Measurements from ENCODE around the gene MYORG.
"Not testable (repeated sequence)": the region's sequence is repeated elsewhere in the genome, so short reads cannot be mapped to it uniquely, and the experiment has no call there.

MYORG gene

DNA sequence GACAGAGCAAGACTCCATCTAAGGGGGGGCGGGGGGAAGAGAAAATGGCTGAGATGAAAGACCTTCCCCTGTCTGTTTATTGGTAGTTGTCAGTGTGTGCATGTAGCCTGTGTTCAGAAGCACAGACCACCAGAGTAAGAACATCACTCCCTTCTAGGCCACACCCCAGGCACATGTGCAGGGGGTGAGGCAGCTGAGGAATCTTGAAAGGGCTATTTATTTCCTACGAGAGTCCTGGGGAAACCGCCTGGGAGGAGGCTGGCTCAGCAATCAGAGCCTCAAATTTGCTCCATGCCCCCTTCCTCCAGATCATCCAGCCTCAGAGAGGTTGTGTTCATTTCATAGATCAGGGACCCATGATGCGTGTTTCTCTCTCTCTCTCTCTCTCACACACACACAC lies 7.1 kb downstream of the MYORG start:
- H3K79me2 ChIP-seq (ENCODE audit: low read length), result no peaks in the 10 kb centered on the region
- H3K4me1 ChIP-seq (ENCODE audit: low read length), result no peaks in the 10 kb centered on the region
- H4K20me1 ChIP-seq (ENCODE audit: insufficient read depth, low read length), result no peaks in the 10 kb centered on the region

DNA sequence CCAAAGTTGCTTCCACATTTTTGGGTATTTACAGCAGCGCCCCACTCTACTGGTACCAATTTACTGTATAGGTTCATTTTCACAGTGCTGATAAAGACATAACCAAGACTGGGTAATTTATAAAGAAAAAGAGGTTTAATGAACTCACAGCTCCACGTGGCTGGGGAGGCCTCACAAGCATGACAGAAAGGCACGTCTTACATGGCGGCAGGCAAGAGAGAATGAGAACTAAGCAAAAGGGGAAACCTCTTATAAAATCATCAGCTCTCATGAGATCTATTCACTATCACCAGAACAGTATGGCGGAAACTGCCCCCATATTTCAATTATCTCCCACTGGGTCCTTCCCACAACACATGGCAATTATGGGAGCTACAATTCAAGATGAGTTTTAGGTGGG lies 7.9 kb downstream of the MYORG start:
- not testable (repeated sequence) for H3F3A ChIP-seq (ENCODE audit: insufficient read depth, low read length); H3K79me2 ChIP-seq (ENCODE audit: low read length); DNase-seq; H3K4me1 ChIP-seq (ENCODE audit: low read length); H3K27ac ChIP-seq (ENCODE audit: low read length); H2AFZ ChIP-seq (ENCODE audit: low read length); H3K27me3 ChIP-seq (replicated peaks; ENCODE audit: insufficient read depth, low read length); H3K36me3 ChIP-seq (replicated peaks; ENCODE audit: insufficient read depth, low read length); H3K9me2 ChIP-seq (replicated peaks; ENCODE audit: insufficient read depth, low read length); H3K4me2 ChIP-seq (ENCODE audit: low read depth, low read length); H3K9ac ChIP-seq (ENCODE audit: low read length); H3K9me3 ChIP-seq (replicated peaks; ENCODE audit: insufficient read depth, low read length); H4K20me1 ChIP-seq (ENCODE audit: insufficient read depth, low read length); H3K4me3 ChIP-seq (ENCODE audit: low read length)

More for the DNA sequence above, 7.1 kb downstream of the MYORG start:
- TF ChIP-seq CTCF (IDR thresholded peaks at IDR 0.05; ENCODE audit: low read length) (no peak), EZH2phosphoT487 (IDR thresholded peaks at IDR 0.05; ENCODE audit: low read length) (no peak), EZH2 (optimal IDR thresholded peaks at IDR 0.05; ENCODE audit: low read depth, low read length) (no peak)
- DNase-seq, result no peak
- Histone ChIP-seq H3K27ac (ENCODE audit: low read length) (no peak overlapping the region), H3K27me3 (replicated peaks; ENCODE audit: insufficient read depth, low read length) (no peaks in the 10 kb centered on the region), H3K4me2 (ENCODE audit: low read depth, low read length) (no peak overlapping the region), H3K9ac (ENCODE audit: low read length) (no peak overlapping the region), H2AFZ (ENCODE audit: low read length) (no peak overlapping the region), H3K4me3 (ENCODE audit: low read length) (no peak overlapping the region), H3F3A (ENCODE audit: insufficient read depth, low read length) (no peaks in the 10 kb centered on the region), H3K9me2 (replicated peaks; ENCODE audit: insufficient read depth, low read length) (no peaks in the 10 kb centered on the region), H3K36me3 (replicated peaks; ENCODE audit: insufficient read depth, low read length) (no peaks in the 10 kb centered on the region), H3K9me3 (replicated peaks; ENCODE audit: insufficient read depth, low read length) (no peaks in the 10 kb centered on the region)

DNA sequence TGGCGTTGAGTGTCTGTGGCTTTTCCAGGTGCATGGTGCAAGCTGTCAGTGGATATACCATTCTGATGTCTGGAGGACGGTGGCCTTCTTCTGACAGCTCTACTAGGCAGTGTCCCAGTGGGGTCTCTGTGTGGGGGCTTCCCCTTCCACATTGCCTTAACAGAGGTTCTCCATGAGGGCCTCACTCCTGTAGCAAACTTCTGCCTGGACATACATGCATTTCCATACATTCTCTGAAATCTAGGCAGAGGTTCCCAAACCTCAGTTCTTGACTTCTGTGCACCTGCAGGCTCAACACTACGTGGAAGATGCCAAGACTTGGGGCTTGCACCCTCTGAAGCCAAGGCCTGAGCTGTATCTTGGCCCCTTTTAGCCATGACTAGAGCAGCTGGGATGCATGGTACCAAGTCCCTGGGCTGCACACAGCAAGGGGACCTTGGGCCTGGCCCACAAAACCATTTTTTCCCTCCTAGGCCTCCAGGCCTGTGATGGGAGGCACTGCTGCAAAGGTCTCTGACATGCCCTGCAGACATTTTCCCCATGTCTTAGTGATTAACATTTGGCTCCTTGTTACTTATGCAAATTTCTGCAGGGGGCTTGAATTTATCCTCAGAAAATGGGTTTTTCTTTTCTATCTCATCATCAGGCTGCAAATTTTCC lies 8.8 kb downstream of the MYORG start:
- not testable (repeated sequence) for H3K36me3 ChIP-seq (replicated peaks; ENCODE audit: insufficient read depth, low read length); H3K9me3 ChIP-seq (replicated peaks; ENCODE audit: insufficient read depth, low read length); DNase-seq; H3K4me3 ChIP-seq (ENCODE audit: low read length); H3K27me3 ChIP-seq (replicated peaks; ENCODE audit: insufficient read depth, low read length); H3K79me2 ChIP-seq (ENCODE audit: low read length); H3F3A ChIP-seq (ENCODE audit: insufficient read depth, low read length); H2AFZ ChIP-seq (ENCODE audit: low read length); H3K27ac ChIP-seq (ENCODE audit: low read length); H3K4me1 ChIP-seq (ENCODE audit: low read length); H3K4me2 ChIP-seq (ENCODE audit: low read depth, low read length); H4K20me1 ChIP-seq (ENCODE audit: insufficient read depth, low read length); H3K9me2 ChIP-seq (replicated peaks; ENCODE audit: insufficient read depth, low read length); H3K9ac ChIP-seq (ENCODE audit: low read length)

- H3K9me3 ChIP-seq (replicated peaks; ENCODE audit: insufficient read depth, low read length), result no peaks in the 10 kb centered on the region
- no peak overlapping the region for H3K27ac ChIP-seq (ENCODE audit: low read length)
- H3K9ac ChIP-seq (ENCODE audit: low read length), result no peak overlapping the region
- H3F3A ChIP-seq (ENCODE audit: insufficient read depth, low read length), result no peaks in the 10 kb centered on the region
- H4K20me1 ChIP-seq (ENCODE audit: insufficient read depth, low read length), result no peaks in the 10 kb centered on the region
- no peaks in the 10 kb centered on the region for H3K9me2 ChIP-seq (replicated peaks; ENCODE audit: insufficient read depth, low read length)
- TF ChIP-seq EZH2phosphoT487 (IDR thresholded peaks at IDR 0.05; ENCODE audit: low read length) (no peak), CTCF (IDR thresholded peaks at IDR 0.05; ENCODE audit: low read length) (no peak), EZH2 (optimal IDR thresholded peaks at IDR 0.05; ENCODE audit: low read depth, low read length) (no peak)
- H3K27me3 ChIP-seq (replicated peaks; ENCODE audit: insufficient read depth, low read length), result no peaks in the 10 kb centered on the region
- no peak overlapping the region for H2AFZ ChIP-seq (ENCODE audit: low read length)
- H3K79me2 ChIP-seq (ENCODE audit: low read length), result no peaks in the 10 kb centered on the region
- H3K4me2 ChIP-seq (ENCODE audit: low read depth, low read length), result no peak overlapping the region
- no peaks in the 10 kb centered on the region for H3K36me3 ChIP-seq (replicated peaks; ENCODE audit: insufficient read depth, low read length)
- H3K4me1 ChIP-seq (ENCODE audit: low read length), result no peaks in the 10 kb centered on the region
- DNase-seq, result no peak
- no peak overlapping the region for H3K4me3 ChIP-seq (ENCODE audit: low read length)
These were observed 10.3 kb downstream of the MYORG start for GRCh38 chr9:34366365-34366764.

All from MM.1S (cell line).